Raji (cell line): ENCODE measurements around the gene FRMD8.
A peak's percentile ranks its signal among the peaks of the same experiment; 100 is the strongest.

ENCODE experiments used
- POLR2A ChIP-seq: IDR thresholded peaks from 2 replicates; pipeline ENCODE4 v1.6.1; 2011; ENCODE audit warnings: low read depth, low read length, control low read depth; ENCODE audit not compliant: insufficient read depth

FRMD8 gene

GRCh38 chr11:65454311-65454695, 67.9 kb downstream of the FRMD8 start:
- no peak for TF ChIP-seq POLR2A

GRCh38 chr11:65454696-65455456, 68.4 kb downstream of the FRMD8 start:
- peak; percentile 100 for TF ChIP-seq POLR2A

- TF ChIP-seq POLR2A = no peak
These were observed 70.0 kb downstream of the FRMD8 start for GRCh38 chr11:65456418-65456817.

- TF ChIP-seq POLR2A = no peak
These were observed 73.1 kb downstream of the FRMD8 start for GRCh38 chr11:65459552-65459951.
